HG03175 (cell line): ENCODE measurements around the gene MAP2K6.

ENCODE experiments used
- ATAC-seq: cut with Tn5 transposase; IDR thresholded peaks from one replicate; pipeline ENCODE4 v1.9.1; 2021; ENCODE audit warnings: mild to moderate bottlenecking, moderate library complexity; ENCODE audit not compliant: unreplicated experiment

The MAP2K6 gene

GRCh38 chr17:69528035-69528434 lies 113.5 kb downstream of the MAP2K6 start:
- no peak for ATAC-seq

GRCh38 chr17:69533481-69534234 lies 119.2 kb downstream of the MAP2K6 start:
- no peak for ATAC-seq

DNA sequence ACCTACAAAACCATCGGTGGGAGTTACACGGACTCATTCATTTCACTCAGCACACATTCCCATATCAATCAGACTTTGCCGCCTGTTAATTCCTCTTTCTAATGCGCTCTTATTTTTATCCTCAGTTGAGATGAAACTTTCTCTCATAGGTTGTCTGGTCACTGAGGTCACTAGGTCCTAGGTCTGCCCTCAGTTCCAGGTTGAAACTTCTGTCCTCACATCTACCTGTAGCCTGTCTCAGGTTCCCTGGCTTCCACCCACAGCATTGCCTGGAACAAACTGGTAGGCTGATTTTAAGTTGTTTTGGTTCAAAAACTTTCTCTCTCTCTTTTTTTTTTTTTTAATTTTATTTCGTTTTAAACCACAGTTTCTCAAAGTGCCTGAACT lies 119.7 kb downstream of the MAP2K6 start:
- no peak for ATAC-seq

- ATAC-seq: no peak
These were observed 120.6 kb downstream of the MAP2K6 start for GRCh38 chr17:69535016-69535570.

DNA sequence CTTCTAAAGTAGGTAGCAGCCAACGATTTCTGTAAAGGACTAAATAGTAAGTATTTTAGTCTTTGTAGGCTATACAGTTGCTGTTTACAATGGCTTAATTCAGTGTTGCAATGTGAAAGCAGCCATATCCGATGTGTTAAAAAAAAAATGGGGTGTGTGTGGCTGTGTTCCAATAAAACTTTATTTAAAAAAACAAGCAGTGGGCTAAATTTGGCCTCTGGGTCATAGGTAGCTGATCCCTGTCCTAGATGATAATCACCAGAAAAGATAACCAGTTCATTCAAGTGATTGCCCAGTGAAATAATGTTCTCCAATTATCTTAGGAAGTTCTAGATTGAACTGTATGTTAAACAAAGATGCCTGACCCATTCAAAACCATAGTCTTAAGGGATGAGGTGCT lies 124.3 kb downstream of the MAP2K6 start:
- no peak for ATAC-seq

DNA sequence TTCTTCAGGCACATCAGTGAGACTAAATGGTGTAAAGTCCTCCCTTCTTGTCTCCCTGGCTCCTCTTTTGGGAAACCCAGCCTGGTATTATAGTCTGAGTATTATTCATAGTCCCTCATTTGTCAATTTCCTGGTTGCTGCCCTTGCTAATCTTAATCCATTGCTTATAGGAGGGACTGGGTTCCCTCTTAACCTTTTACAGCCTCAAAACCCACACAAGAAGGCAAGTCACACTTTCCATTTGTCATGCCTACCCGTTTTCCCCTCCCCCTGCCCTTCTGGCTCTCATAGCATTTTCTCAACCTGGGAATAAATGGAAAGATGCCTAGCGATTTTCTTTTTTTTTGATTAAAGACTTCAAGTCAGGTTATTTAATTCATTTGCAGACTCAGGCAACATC lies 124.8 kb downstream of the MAP2K6 start:
- no peak for ATAC-seq

GRCh38 chr17:69539781-69540319 lies 125.4 kb downstream of the MAP2K6 start:
- no peak for ATAC-seq

- no peak for ATAC-seq
These were observed 125.9 kb downstream of the MAP2K6 start for GRCh38 chr17:69540356-69540755.

GRCh38 chr17:69547230-69547629 lies 132.7 kb downstream of the MAP2K6 start:
- ATAC-seq: no peak

DNA sequence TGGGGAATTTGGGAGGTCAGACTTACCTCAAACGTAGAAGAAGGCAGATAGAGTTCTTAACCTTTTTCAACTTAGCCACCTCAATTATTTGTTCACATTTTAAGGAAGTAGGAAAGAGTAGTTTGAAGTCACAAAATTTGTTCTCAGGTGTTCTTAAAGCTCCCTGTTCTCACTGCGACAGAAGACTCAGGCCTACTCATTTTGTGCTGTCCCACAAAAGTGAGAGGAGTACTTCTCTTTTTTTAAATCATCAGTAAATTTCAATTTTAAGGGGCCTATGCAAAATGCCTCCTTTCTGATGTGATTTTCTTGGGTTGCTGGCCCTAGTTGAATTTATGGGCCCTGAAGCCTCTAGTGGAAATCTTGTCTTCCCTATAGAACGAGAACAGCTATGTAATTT lies 133.4 kb downstream of the MAP2K6 start:
- ATAC-seq: no peak

DNA sequence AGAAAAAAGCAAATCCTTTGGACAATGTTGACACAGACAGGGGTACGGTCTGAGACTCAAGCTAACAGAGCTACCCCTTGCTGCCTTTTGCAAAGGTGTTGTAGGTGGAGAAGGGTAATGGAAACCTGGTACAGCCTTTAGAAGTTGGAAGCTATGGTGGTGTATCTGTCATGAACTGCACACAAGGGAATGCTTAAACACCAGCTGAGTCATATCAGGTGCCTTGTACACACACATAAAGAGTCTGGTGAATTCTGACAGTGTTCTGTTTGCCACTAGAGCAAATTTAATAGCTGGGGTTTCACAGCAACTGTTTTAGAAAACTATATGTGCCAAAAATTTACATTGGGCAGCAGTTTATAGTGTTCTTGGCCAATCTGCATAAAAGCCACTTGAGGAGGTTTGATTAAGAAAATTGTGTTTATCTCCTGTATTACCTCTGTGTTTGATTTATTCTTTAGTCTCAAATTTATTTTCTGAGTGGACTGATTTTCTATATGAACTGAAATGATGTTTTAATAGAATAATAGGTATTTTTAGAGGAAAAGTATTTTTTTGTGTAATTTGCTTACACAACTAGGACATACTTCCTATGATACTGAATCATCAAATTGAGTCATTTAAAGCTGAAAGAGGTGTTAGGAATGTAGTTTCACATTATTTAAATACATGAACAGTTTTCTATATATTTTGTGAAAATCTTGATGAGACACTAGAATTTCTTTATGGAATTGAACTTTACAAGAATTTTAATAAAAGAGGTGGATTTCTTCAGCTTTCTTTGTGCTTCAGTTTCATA lies 136.9 kb downstream of the MAP2K6 start:
- ATAC-seq: no peak

DNA sequence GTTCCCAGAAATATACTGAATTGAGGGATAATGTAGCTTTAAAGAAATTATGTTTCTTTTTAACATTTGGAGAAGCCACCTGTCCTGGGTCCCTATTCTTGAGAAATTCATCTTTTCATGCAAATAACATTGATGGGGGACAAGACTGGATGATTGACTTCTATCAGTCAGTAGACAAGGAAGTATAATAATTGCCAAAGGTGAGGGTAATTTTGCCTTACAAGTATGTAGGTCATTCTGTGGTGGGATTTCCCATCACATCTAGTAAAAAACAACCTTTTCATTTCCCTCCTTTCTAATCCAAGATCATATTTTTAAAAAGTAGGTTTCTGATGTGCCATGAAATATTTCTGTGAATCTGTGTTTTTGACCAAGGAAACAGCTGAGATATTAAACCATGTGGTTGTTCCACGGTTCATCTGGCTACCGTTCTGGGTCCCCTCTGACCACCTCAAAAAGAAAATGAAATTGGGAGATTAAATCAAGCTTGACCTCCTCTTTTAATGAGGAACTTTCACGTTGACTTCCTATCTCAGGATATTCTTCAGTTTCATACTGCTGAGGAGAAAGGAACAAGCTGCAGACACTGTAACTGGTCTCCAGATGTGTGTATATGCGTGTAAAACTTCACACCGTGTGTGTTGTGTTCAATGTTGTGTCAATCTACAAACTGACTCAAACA lies 138.6 kb downstream of the MAP2K6 start:
- no peak for ATAC-seq

GRCh38 chr17:69555056-69555455 lies 140.6 kb downstream of the MAP2K6 start:
- no peak for ATAC-seq

DNA sequence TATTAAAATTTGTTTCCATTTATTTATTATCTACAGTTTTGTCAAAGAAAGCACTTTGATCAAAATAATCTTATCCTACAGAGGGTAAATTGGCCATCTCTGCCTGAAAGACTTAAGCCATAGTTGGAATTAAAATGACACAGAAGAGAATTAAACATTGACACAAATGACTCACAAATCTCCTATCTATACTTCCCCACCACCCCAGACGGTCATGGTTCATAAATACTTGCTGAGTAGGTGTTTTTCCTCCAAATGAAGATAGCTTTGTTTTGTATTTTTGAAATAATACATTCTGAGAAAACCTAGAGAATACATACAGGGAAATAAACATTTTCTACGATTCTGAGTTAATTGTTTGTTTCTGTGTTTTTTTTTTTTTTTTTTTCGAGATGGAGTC lies 142.8 kb downstream of the MAP2K6 start:
- ATAC-seq: no peak

- ATAC-seq: no peak
These were observed 144.3 kb downstream of the MAP2K6 start for GRCh38 chr17:69558796-69559195.

DNA sequence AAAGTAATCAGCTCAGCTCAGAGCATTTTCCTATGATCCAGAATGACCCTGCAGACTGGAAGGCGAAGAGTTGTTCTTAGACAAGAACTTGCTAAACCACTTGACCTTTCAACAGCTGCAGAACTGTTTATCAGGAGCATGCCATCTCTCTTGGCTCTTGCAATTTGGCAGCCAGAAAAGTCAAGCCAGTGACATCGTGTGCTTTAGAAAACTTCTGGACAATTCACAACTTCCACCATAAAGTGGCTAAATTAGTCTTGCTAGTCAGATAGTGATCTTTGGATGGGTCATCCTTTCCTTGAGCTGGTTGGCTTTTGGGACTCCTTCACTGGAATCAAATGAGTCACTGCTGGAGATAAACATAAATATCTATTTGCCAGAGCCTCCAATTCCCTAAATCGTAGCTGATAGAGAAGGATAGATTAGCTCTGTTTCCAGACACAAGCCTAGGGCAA lies 146.5 kb downstream of the MAP2K6 start:
- ATAC-seq: no peak

- no peak for ATAC-seq
These were observed 147.0 kb downstream of the MAP2K6 start for GRCh38 chr17:69561462-69561861.

DNA sequence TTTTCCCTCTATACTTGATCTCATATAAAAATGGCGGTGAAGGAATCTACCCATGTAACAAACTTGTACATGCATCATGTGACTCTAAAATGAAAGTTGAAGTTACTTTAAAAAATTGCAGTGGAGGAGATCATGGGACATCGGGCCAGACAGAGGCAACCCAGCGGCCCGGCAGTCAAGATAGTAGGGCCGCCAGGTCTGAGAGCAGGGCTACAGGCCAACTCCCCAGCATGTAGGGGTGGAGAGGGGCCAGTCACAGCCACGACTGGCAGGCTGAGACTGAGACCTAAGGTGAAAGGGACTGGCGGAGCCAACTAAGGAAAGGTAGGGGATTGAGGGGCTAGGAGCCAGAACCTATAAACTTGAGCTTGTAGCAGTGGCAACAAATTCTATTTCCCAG lies 150.9 kb downstream of the MAP2K6 start:
- no peak for ATAC-seq

- ATAC-seq: no peak
These were observed 152.6 kb downstream of the MAP2K6 start for GRCh38 chr17:69567130-69567529.

DNA sequence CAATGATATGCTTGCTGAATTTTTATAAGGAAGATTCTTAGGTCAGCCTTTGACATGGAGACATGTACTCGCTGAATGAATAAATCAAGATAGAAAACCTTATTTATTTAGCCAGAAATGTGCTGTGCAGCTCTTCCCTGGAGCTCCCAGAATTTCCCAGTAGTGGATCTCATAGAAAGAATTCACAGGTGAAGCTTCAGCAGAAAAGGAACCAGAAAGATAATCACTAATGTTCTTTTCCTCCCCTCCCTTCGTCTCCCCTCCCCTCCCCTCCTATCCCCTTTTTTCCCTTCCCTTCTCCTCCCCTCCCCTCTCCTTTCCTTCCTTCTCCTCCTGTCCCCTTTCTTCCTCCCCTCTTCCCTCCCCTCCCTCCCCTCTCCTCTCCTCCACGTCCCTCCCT lies 158.2 kb downstream of the MAP2K6 start:
- no peak for ATAC-seq

DNA sequence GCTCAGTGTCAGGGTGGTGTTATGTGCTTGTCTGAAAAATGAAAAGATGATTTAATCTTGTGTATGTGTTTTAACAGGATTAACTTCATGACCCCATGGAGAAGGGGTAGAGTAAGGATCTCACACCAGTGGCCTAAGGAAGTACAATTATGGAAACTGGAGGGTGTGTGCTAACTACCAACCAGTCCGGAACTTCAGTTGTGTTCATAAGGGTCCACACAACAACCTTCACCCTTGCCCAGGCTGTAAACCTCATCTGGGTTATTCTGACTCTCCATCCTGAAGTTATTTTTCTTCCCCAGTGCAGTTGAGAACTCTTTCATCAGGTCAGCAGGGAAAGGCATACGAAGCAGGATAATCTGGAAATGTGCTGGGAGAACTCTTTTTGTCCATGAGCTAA lies 158.9 kb downstream of the MAP2K6 start:
- no peak for ATAC-seq
